ENCODE measurements around the gene SH3BP1.

DNA sequence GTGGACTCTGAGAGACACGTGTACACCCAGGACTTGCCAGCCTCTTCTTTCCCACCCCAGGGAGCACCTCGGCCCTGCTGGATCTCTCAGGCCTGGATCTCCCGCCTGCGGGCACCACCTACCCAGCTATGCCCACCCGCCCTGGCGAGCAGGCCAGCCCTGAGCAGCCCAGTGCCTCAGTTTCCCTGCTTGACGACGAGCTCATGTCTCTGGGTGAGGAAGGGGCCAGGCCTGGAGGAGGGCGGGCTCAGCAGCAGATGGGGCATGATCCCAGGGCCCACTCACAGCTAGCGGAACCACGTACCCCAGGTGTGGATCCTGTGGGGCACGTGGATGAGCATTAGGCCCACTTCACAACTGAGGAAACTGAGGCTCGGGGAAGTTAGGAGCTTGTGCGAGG is 13.7 kb upstream of the SH3BP1 start:
- TF ChIP-seq POLR2A (IDR thresholded peaks at IDR 0.05; ENCODE audit: low read depth, low read length) (no peak), POLR2AphosphoS5 (IDR thresholded peaks at IDR 0.05; ENCODE audit: low read depth, low read length) (no peak)

Data from GM12892 (cell line).